H1 (cell line): ENCODE measurements around the gene SND1. TPM values are rescaled to one million over a fixed set of nuclear protein-coding genes. Genes with fewer than 3 reads are reported as not detected.

Source experiments
- CTCF ChIA-PET: fragments of 300-600 bp; sonication (Branson Sonifier 250); formaldehyde crosslinking; loops from one replicate; lab custom pipeline; 2021; ENCODE audit not compliant: partially characterized antibody; lab: Charles Lee
- POLR2A ChIA-PET: fragments of 300-600 bp; sonication (Branson Sonifier 250); formaldehyde crosslinking; loops from one replicate; lab custom pipeline; 2021; ENCODE audit warnings: inconsistent platforms; ENCODE audit not compliant: partially characterized antibody; lab: Charles Lee
- DNase-seq, 2 experiments: peaks; one replicate each; pipeline versions ENCODE4 v3.0.0 to v3.0.0-alpha.2; 2010 to 2022; ENCODE audit warnings: low spot score in 2 of 2, low read depth in 1 of 2, mixed read lengths in 1 of 2
- FAIRE-seq: peaks from 2 replicates; lab custom pipeline; 2011; peaks lifted over from hg19 to GRCh38; lab: Jason Lieb, UNC
- H2AFZ ChIP-seq: 2 replicates; pipeline ENCODE4 v1.8.1; 2012; ENCODE audit warnings: low read length, inconsistent platforms
- H2AK5ac ChIP-seq: 2 replicates; pipeline ENCODE4 v1.6.1; 2013; ENCODE audit warnings: low read depth, low read length
- H2BK120ac ChIP-seq: replicated peaks from 2 replicates; pipeline ENCODE3; 2013; ENCODE audit warnings: low read depth, low read length, inconsistent platforms
- H2BK12ac ChIP-seq: 2 replicates; pipeline ENCODE4 v1.6.1; 2013; ENCODE audit warnings: low read depth, low read length
- H2BK15ac ChIP-seq: 2 replicates; pipeline ENCODE4 v1.6.1; 2013; ENCODE audit warnings: low read length
- H2BK20ac ChIP-seq: 2 replicates; pipeline ENCODE4 v1.6.1; 2013; ENCODE audit warnings: low read length
- H2BK5ac ChIP-seq: 2 replicates; pipeline ENCODE4 v1.6.1; 2013; ENCODE audit warnings: low read depth, low read length
- H3K14ac ChIP-seq: 2 replicates; pipeline ENCODE4 v1.6.1; 2013; ENCODE audit warnings: inconsistent platforms; ENCODE audit not compliant: insufficient read length
- H3K18ac ChIP-seq: 2 replicates; pipeline ENCODE4 v1.6.1; 2013; ENCODE audit warnings: low read length; ENCODE audit errors: extremely low read depth
- H3K23ac ChIP-seq: 2 replicates; pipeline ENCODE4 v1.6.1; 2013; ENCODE audit warnings: inconsistent platforms; ENCODE audit not compliant: insufficient read length
- H3K23me2 ChIP-seq: 2 replicates; pipeline ENCODE4 v1.6.1; 2013; ENCODE audit warnings: low read depth, low read length
- H3K27ac ChIP-seq: 2 replicates; pipeline ENCODE4 v1.6.1; 2011; ENCODE audit warnings: low read depth, low read length, inconsistent platforms
- H3K27me3 ChIP-seq, 4 experiments: replicated peaks in 1 of 4; 1 replicate in 1 of 4; 2 replicates in 3 of 4; pipeline versions ENCODE4 v1.6.1 to v1.8.1; 2011 to 2013; ENCODE audit warnings: low read length in 3 of 4, mild to moderate bottlenecking in 3 of 4, inconsistent platforms in 2 of 4, mixed read lengths in 2 of 4, moderate library complexity in 1 of 4; ENCODE audit not compliant: control insufficient read depth in 3 of 4, insufficient read depth in 3 of 4; ENCODE audit errors: extremely low read depth in 1 of 4
- H3K36me3 ChIP-seq, 4 experiments: 2 replicates each; pipeline versions ENCODE4 v1.6.1 to v1.8.1; 2011 to 2013; ENCODE audit warnings: mild to moderate bottlenecking in 4 of 4, low read length in 3 of 4, moderate library complexity in 2 of 4, control low read depth in 1 of 4, inconsistent platforms in 1 of 4; ENCODE audit not compliant: insufficient read depth in 4 of 4, control insufficient read depth in 2 of 4
- H3K4ac ChIP-seq: replicated peaks from 2 replicates; pipeline ENCODE3; 2013; ENCODE audit warnings: low read length, low read depth, mixed read lengths, inconsistent platforms; ENCODE audit not compliant: insufficient read length
- H3K4me1 ChIP-seq, 4 experiments: replicated peaks in 1 of 4; 1 replicate in 1 of 4; 2 replicates in 3 of 4; pipeline versions ENCODE4 v1.6.1 to v1.8.1; 2011 to 2013; ENCODE audit warnings: low read length in 3 of 4, inconsistent platforms in 2 of 4, mixed read lengths in 1 of 4; ENCODE audit not compliant: insufficient read depth in 4 of 4, control insufficient read depth in 3 of 4
- H3K4me2 ChIP-seq, 2 experiments: 2 replicates each; pipeline versions ENCODE4 v1.6.1 to v1.8.1; 2011 to 2013; ENCODE audit warnings: low read depth in 2 of 2, low read length in 2 of 2, control low read depth in 1 of 2, inconsistent platforms in 1 of 2, mild to moderate bottlenecking in 1 of 2; ENCODE audit not compliant: insufficient read depth in 1 of 2
- H3K4me3 ChIP-seq, 4 experiments: fragments of 200-600, 300-600 bp in 1 of 4; sonication (generic), shearing (Covaris generic), sonication (Bioruptor Twin) in 1 of 4; 2 replicates each; pipeline versions ENCODE4 v1.5.1 to v1.8.1; 2011 to 2016; ENCODE audit warnings: low read length in 4 of 4, low read depth in 3 of 4, control low read depth in 2 of 4, inconsistent platforms in 2 of 4, mild to moderate bottlenecking in 2 of 4, mixed read lengths in 1 of 4, moderate library complexity in 1 of 4; ENCODE audit not compliant: insufficient read depth in 2 of 4; ENCODE audit errors: extremely low read depth in 1 of 4
- H3K56ac ChIP-seq: replicated peaks from 2 replicates; pipeline ENCODE3; 2013; ENCODE audit warnings: low read depth, mild to moderate bottlenecking, mixed read lengths, low read length, inconsistent platforms; ENCODE audit not compliant: insufficient read length
- H3K79me1 ChIP-seq: 2 replicates; pipeline ENCODE4 v1.6.1; 2013; ENCODE audit warnings: low read depth, low read length, control low read depth
- H3K79me2 ChIP-seq, 2 experiments: 2 replicates each; pipeline versions ENCODE4 v1.6.1 to v1.8.1; 2012 to 2013; ENCODE audit warnings: low read length in 2 of 2, mild to moderate bottlenecking in 2 of 2, inconsistent platforms in 1 of 2; ENCODE audit not compliant: insufficient read depth in 2 of 2, control insufficient read depth in 1 of 2
- H3K9ac ChIP-seq, 4 experiments: replicated peaks in 1 of 4; 1 replicate in 1 of 4; 2 replicates in 3 of 4; pipeline versions ENCODE4 v1.6.1 to v1.8.1; 2011 to 2013; ENCODE audit warnings: low read depth in 3 of 4, low read length in 3 of 4, control low read depth in 2 of 4, mild to moderate bottlenecking in 2 of 4, moderate library complexity in 2 of 4, inconsistent platforms in 1 of 4; ENCODE audit errors: extremely low read depth in 1 of 4
- H3K9me3 ChIP-seq, 2 experiments: 2 replicates each; pipeline versions ENCODE4 v1.6.1 to v1.8.1; 2012 to 2013; ENCODE audit warnings: mild to moderate bottlenecking in 2 of 2, moderate library complexity in 2 of 2, control low read depth in 1 of 2, inconsistent platforms in 1 of 2, low read depth in 1 of 2, low read length in 1 of 2, mixed read lengths in 1 of 2; ENCODE audit not compliant: insufficient read depth in 2 of 2
- H4K20me1 ChIP-seq, 2 experiments: replicated peaks in 1 of 2; 2 replicates each; pipeline versions ENCODE3 to v1.8.1; 2011 to 2013; ENCODE audit warnings: inconsistent platforms in 2 of 2, low read length in 2 of 2, mild to moderate bottlenecking in 1 of 2; ENCODE audit not compliant: insufficient read depth in 2 of 2, control insufficient read depth in 1 of 2
- H4K5ac ChIP-seq: 2 replicates; pipeline ENCODE4 v1.6.1; 2013; ENCODE audit warnings: low read length, low read depth, mixed read lengths, inconsistent platforms; ENCODE audit not compliant: insufficient read length
- H4K8ac ChIP-seq: 2 replicates; pipeline ENCODE4 v1.8.0; 2013; ENCODE audit warnings: mild to moderate bottlenecking, moderate library complexity, low read length, inconsistent platforms; ENCODE audit not compliant: insufficient read depth; ENCODE audit errors: extremely low read depth
- H4K91ac ChIP-seq: replicated peaks from 2 replicates; pipeline ENCODE3; 2013; ENCODE audit warnings: low read length, mixed read lengths, inconsistent platforms; ENCODE audit not compliant: insufficient read length
- CTBP2 ChIP-seq: IDR thresholded peaks from 2 replicates; pipeline ENCODE4 v1.7.0; 2011; ENCODE audit warnings: borderline replicate concordance, mild to moderate bottlenecking, moderate library complexity, mixed read lengths, low read length; ENCODE audit not compliant: insufficient read depth, insufficient read length
- ZNF274 ChIP-seq: IDR thresholded peaks from 2 replicates; pipeline ENCODE4 v1.7.0; 2012; ENCODE audit warnings: low read length, borderline replicate concordance; ENCODE audit errors: extremely low read depth
- WGBS, 2 experiments: shearing (Covaris generic) in 1 of 2; methylation state at CpG; one replicate each; pipeline versions ENCODE4 v1.1.6 to v1.1.7; 2013 to 2015; ENCODE audit warnings: low lambda C conversion rate in 2 of 2, mixed read lengths in 2 of 2, inconsistent platforms in 1 of 2, low coverage in 1 of 2, missing lambda C conversion rate in 1 of 2; ENCODE audit not compliant: insufficient replicate concordance in 2 of 2, insufficient coverage in 1 of 2, insufficient read length in 1 of 2; ENCODE audit errors: extremely low coverage in 1 of 2, missing lambda C conversion rate in 1 of 2; 5-methylcytosine and 5-hydroxymethylcytosine counted together
- polyA plus RNA-seq, 7 experiments: library from polyadenylated mRNA; depleted of rRNA in 3 of 7; stranded (reverse) in 5 of 7; unstranded in 2 of 7; fragments of >200 nt in 5 of 7; fragments of 200-250 nt in 2 of 7; gene quantifications; 1 replicate in 5 of 7; 2 replicates in 1 of 7; 4 replicates in 1 of 7; pipeline versions ENCODE4 v1.2.1 to v1.2.3, GENCODE V29; 2011 to 2013; ENCODE audit warnings: missing spikeins in 2 of 7, mixed read lengths in 2 of 7
- total RNA-seq: library from RNA; stranded (reverse); fragmentation: NEBNext Ultra II Directional; extraction: Animal tissue kit (Norgen Biotek cat#: 25700); gene quantifications from 2 replicates; pipeline ENCODE4 v1.2.1, GENCODE V29; 2021

Gene SND1
- total and polyA plus RNA-seq, 2 of the 8 experiments (the other 6 are each of a cell fraction or from before 2014, with no cell fraction given), result 122 to 290 TPM

DNA sequence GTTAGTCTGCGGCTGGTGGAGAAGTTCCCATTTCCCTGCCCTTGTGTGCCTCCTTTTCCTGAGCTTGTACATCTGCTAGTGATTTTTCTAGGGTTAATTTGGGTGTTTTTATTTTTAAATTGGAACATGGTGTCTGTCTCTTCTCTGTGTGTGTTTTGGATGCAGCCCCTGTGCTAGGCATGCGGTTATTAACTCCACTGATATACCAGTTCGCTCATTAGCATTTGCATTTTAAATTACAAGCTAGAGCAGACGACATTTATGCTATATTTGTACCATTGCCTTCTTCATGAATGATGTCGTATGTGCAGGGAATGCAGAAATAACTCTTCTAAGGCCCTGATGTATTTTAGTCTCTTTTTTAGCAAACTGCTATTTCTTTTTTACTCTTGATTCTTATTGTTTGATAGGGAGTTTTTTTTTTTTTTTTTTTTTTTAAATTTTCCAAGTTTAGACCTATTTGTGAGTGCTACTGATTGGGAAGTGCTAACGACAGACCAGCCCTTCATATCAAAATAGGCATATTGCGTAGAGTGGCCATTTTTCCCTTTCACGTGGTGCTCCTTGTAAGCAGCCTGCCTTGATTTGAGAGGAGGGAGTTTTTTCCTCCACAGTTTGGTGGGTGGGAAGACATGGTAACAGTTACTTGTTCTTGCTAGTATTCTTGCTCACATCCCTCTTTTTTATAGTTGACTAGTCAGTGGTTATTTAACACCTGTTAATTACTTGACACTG, 289.6 kb downstream of the SND1 start:
- Histone ChIP-seq H3K27me3 (no peaks in the 10 kb centered on the region), H3K23me2 (no peaks in the 10 kb centered on the region), H2BK120ac (no peak overlapping the region), H4K91ac (no peak overlapping the region), H2BK20ac (no peak overlapping the region), H3K56ac (no peak overlapping the region), H2AFZ (no peak overlapping the region), H3K4ac (no peak overlapping the region), H3K23ac (no peak overlapping the region), H2BK5ac (no peak overlapping the region), H2BK12ac (no peak overlapping the region), H3K14ac (no peak overlapping the region), H3K79me1 (no peaks in the 10 kb centered on the region; the same call in 1 of the 2 replicates), H3K4me3 (no peak overlapping the region), H3K79me2 (no peaks in the 10 kb centered on the region; a peak in 1 of 4 replicates), H3K4me2 (no peak overlapping the region), H3K18ac (no peak overlapping the region), H2AK5ac (no peak overlapping the region), H3K9ac (no peak overlapping the region), H4K8ac (no peak overlapping the region), H4K5ac (no peak overlapping the region), H3K9me3 (no peaks in the 10 kb centered on the region), H3K36me3 (peaks cover 0 to 8% (median 3%) of the 10 kb centered on the region in 4 experiments; a peak in 3 of 8 replicates), H2BK15ac (no peak overlapping the region), H4K20me1 (peaks cover 0 to 4% of the 10 kb centered on the region in 2 experiments), H3K4me1 (peaks cover 0 to 10% (median 4%) of the 10 kb centered on the region in 4 experiments; a peak in 5 of 7 replicates), H3K27ac (no peak overlapping the region)
- ChIA-PET POLR2A (interaction anchor here (0.9 to 2.3 kb wide), 3 partner anchors 8 to 14 kb away, joined by 3 to 5 read pairs (median 4); no protein-coding TSS in a partner anchor), CTCF (interaction anchor here (0.8 to 1.2 kb wide), 5 partner anchors 8 to 214 kb away, joined by 3 to 5 read pairs (median 3); no protein-coding TSS in a partner anchor)
- 89% methylated on average over 8 of the region's 8 CpGs; no CpG with 5 or more reads in 1 of the 2 experiments for WGBS, 2 experiments
- no peak for FAIRE-seq
- DNase-seq, result no peak
- no peak for TF ChIP-seq CTBP2
- TF ChIP-seq ZNF274, result no peak
